ENCODE results near the gene CCNI.

- no peak for TF ChIP-seq EZH2 (IDR thresholded peaks at IDR 0.05; ENCODE audit: borderline replicate concordance, low read depth, low read length, severe bottlenecking)
- TF ChIP-seq, protein P1, sequence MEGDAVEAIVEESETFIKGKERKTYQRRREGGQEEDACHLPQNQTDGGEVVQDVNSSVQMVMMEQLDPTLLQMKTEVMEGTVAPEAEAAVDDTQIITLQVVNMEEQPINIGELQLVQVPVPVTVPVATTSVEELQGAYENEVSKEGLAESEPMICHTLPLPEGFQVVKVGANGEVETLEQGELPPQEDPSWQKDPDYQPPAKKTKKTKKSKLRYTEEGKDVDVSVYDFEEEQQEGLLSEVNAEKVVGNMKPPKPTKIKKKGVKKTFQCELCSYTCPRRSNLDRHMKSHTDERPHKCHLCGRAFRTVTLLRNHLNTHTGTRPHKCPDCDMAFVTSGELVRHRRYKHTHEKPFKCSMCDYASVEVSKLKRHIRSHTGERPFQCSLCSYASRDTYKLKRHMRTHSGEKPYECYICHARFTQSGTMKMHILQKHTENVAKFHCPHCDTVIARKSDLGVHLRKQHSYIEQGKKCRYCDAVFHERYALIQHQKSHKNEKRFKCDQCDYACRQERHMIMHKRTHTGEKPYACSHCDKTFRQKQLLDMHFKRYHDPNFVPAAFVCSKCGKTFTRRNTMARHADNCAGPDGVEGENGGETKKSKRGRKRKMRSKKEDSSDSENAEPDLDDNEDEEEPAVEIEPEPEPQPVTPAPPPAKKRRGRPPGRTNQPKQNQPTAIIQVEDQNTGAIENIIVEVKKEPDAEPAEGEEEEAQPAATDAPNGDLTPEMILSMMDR (IDR thresholded peaks at IDR 0.05; ENCODE audit: borderline replicate concordance, extremely low read depth, low read length, poor library complexity, severe bottlenecking): no peak
Measured at GRCh38 chr4:76998251-76998901, 77.4 kb downstream of the CCNI start.

Measured in DND-41 (cell line).